ENCODE results near the gene GGCT. TPM values are rescaled to one million over a fixed set of nuclear protein-coding genes. Genes with fewer than 3 reads are reported as not detected.
"Not testable (repeated sequence)": the region's sequence is repeated elsewhere in the genome, so short reads cannot be mapped to it uniquely, and the experiment has no call there.

Gene GGCT
- 49.1 TPM for total RNA-seq (ENCODE audit: insufficient read depth, low replicate concordance)

DNA sequence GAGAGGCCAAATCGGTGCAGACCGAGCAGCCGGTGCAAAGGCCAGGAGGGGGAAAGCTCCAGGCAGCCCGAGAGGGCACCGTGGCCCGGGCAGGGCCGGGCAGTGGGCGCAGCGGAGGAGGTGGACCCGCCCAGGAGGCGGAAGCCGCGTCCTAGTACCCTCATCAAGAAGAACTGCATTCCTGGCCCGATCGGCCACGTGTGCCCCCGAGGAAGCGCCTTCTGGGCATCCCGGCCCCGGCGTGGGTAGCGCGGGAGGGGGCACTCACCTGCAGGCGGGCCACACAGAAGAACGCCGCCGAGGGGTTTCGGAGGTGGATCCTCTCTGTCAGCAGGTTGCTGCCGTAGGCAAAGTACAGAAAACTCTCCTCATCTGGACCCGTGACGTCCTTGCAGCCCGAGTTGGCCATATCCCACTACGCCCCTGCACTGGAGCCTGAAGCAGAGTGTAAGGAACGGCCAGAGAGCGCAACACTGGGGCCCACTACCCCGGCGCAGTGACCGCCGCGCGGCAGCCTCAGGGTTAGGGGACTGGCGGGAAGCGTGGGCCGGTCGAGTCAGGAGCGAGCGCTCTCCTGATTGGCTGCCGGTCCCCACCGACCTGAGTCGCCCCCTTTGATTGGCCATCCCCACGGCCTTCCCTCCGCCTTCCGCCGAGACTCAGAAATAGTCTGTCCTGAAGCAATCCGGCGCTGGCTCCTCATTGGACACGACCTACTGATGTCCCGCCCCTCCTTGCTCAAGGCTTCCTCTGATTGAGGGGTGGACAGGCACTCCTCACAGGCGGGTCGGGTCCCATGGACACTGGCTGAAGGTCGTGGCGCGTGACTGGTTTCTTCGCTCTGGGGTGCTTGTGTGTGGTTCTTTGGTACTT, at the start of gene GGCT:
GGCT (minus strand) TSS at position 529 of the 873 bp plus-strand sequence; CDS start at position 409, 120 bp downstream.
- peak; percentile 99 for DNase-seq (ENCODE audit: low spot score)

GRCh38 chr7:30553546-30553945, 48.9 kb upstream of the GGCT start:
- DNase-seq (ENCODE audit: low spot score) = no peak

GRCh38 chr7:30553141-30553540, 48.5 kb upstream of the GGCT start:
- DNase-seq (ENCODE audit: low spot score) = no peak

- no peak for DNase-seq (ENCODE audit: low spot score)
These were observed 47.7 kb upstream of the GGCT start for GRCh38 chr7:30552330-30552729.

DNA sequence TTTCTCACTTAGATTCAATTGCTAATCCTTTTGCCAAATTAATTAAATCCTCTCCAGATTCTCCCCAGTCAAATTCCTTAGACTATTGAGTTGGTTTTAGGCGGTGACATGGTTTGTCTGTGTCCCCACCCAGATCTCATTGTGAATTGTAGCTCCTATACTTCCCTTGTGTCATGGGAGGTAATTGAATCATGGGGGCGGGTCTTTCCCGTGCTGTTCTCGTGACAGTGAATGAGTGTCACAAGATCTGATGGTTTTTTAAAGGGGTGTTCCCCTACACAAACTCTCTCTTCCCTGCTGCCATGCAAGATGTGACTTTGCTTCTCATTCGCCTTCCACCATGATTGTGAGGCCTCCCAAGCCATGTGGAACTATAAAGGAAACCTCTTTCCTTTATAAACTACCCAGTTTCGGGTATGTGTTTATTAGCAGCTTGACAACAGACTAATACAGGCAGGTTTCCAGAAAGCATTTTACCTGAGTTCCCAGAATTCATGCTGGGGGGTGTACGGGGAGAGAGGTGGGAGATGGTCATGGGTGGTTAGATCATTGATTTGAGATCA, 45.4 kb upstream of the GGCT start:
- DNase-seq (ENCODE audit: low spot score) = no peak

- peak; percentile 79 for DNase-seq (ENCODE audit: low spot score)
These were observed 44.2 kb upstream of the GGCT start for GRCh38 chr7:30548845-30549244.

DNA sequence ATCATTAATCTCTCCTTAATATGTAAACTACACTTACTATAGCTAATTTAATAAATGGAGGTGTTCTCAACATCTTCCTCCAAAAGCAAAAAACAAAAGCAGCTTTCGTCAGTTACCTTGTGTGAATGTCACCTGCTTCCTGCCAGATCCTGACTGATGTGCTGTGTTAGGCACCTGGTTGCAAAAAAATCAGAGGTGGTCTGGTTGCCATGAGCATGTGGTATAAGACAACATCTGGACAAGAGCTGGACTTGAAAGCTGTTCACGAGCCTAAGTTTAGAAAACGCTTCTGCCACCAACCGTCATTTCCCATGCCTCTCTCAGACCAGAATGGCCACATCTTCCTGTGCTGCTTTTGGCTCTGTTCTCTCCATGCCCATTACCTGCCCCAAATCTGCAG, 42.0 kb upstream of the GGCT start:
- DNase-seq (ENCODE audit: low spot score) = no peak

DNA sequence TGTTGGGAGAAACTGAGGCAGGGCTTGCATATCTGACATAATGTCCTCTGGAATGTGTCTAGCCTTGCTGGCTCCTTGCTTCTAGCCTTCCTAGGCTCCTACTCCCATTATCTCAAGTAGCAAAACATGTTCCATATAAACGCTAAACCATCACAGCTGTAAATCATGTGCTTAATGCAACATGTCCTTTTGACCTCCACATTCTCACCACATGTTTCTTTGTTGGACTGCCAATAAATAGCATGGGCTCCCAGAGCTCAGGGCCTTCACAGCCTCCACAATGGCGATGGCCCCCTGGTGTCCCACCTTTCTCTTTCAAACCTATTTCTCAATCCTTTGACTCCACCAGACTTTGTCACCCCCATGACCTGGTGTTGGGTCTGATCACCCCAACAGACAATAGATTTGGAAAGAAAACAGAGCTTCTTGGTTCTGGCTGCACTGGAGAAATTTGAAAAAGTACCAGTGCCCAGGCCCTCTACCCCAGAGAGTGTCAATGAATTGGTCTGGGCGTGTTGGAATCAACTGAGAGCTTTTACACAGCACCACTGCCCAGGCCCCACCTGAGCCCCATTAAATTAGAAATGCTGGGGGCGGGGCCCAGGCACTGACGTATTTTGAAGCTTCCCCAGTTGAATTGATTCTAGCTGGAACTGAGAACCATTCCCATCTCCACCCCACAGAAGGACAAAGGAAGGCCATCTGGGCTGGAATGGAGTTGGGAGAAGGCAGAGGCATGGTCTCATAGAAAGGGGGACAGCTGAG, 41.3 kb upstream of the GGCT start:
- no peak for DNase-seq (ENCODE audit: low spot score)

DNA sequence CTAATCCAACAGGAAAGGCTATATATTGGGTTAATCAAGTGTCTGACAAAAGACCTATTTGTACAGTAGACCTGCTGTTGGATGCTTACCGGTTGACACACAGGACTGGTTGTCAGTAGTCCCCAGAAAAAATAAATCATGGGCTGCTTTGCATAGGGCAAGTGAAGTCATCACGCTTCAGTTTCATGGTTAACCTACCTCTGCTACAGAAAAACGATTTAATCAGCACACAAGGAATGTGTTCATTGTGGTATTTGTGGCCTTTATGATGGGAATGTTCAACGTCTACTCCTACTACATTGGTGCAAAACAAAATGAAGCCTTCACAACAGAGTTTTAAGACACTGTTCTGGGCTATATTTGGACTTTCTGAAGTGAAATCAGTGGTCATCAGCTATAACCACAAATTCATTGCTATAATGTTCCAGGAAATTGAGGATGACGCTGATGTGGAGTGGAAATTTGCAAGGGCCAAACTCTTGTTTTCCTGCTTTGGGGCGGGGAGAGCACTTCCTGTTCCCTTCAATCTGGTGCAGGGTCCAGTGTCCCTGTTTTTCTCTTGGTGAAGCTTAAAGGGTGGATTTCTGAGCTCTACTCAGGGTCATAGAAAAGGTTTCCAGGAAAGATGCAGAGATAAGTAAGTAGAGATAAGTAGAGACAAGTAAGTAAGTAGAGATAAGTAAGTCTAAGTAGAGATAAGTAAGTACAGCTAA, 39.3 kb upstream of the GGCT start:
- no peak for DNase-seq (ENCODE audit: low spot score)

DNA sequence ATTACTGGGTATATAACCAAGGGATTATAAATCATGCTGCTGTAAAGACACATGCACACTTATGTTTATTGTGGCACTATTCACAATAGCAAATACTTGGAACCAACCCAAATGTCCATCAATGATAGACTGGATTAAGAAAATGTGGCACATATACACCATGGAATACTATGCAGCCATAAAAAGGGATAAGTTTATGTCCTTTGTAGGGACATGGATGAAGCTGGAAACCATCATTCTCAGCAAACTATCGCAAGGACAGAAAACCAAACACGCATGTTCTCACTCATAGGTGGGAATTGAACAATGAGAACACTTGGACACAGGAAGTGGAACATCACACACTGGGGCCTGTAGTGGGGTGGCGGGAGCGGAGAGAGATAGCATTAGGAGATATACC, 38.5 kb upstream of the GGCT start:
- DNase-seq (ENCODE audit: low spot score) = not testable (repeated sequence)

GRCh38 chr7:30533886-30534285, 29.3 kb upstream of the GGCT start:
- DNase-seq (ENCODE audit: low spot score) = no peak

- DNase-seq (ENCODE audit: low spot score) = no peak
These were observed 26.7 kb upstream of the GGCT start for GRCh38 chr7:30531286-30531685.

DNA sequence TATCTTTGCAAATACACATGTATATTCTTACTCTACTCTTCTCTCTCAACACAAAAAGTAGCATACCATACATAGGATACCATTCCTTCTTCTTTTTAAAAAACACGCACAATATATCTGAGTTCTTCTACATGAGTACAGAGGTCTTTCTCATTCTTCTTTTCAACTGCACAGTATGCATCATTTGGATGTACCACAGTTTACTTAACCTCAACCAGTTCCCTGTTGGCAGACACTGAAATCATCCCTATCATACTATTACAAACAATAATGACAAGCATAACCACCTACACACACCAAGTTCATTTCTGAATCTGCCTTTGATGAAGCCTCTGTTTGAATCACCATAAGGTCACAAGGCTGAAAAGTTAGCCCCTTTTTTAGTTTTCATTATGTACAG, 25.7 kb upstream of the GGCT start:
- DNase-seq (ENCODE audit: low spot score) = no peak

- DNase-seq (ENCODE audit: low spot score) = no peak
These were observed 24.1 kb upstream of the GGCT start for GRCh38 chr7:30528779-30529178.

DNA sequence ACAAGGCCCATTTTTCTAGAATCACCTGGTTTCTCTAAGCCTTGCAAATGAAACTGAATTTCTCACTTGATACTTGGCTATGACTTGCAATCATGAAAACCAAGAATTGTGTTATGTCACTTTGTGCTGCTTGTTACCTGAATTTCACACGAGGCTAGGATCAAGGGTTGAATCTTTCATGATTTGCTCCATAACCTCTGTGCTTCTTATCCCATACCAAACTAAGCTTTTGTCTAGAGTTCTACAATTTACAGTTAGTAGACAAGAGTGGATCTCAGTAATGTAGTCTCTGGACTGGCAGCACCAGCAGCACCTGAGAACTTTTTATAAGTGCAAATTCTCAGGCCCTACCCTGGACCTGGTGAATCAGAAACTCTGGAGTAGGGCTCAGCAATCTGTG, 22.7 kb upstream of the GGCT start:
- not testable (repeated sequence) for DNase-seq (ENCODE audit: low spot score)

- DNase-seq (ENCODE audit: low spot score) = no peak
These were observed 21.5 kb upstream of the GGCT start for GRCh38 chr7:30526163-30526562.

DNA sequence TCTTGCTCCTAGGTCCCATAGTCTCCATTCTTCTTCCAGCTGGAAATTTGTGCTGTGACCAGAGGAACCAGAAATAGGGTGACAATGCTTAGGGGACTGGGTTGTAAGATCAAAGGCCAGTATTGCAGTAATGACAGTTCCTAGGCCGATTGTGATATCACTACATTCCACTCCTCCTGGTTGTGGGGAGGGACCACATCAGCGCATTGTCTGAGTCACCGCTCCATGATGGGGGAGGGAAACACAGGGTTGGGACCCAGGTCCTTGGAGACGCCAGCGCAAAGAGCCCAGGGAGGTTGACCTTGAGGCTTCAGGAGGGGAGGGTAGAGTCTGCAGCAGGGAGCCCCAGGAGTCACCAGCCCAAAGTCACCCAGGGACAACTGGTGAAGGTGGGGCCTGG, 20.8 kb upstream of the GGCT start:
- no peak for DNase-seq (ENCODE audit: low spot score)

DNA sequence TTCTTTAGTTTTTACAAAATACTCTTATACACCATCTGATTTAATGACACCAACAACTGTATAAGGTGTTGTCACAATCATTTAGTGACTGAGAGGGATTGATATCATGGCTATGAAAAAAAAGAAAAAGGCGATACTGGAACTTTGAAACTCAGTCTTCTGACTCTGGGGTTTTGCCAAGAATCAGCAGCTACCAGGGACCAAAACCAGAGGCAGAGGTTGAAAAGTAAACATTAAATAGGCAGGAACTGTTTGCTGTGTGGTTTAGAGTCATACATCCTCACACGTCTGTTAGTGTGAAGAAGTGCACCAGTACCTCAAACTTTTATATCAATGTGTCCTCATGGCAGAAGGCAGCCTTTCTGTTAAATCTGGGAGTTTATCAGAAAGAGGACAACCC, 19.9 kb upstream of the GGCT start:
- no peak for DNase-seq (ENCODE audit: low spot score)

DNA sequence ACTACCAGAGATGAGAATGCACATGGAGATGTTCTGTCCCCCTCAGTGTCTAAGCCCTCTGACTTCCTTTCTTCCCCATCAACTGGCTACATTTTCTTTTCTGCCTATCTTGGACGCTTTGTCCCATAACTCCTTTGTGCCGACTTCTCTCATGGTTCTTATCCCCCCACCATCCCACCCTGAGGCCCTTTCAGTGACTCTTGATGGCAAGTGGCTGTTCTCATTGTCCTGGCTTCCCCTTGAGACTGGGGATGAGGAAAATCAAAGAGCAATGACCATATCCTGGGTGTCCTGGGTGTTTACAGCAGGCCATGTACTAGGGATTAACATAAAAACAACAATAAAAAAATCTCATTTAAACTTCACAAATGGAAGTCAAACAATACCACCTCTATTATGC, 18.8 kb upstream of the GGCT start:
- DNase-seq (ENCODE audit: low spot score) = no peak

DNA sequence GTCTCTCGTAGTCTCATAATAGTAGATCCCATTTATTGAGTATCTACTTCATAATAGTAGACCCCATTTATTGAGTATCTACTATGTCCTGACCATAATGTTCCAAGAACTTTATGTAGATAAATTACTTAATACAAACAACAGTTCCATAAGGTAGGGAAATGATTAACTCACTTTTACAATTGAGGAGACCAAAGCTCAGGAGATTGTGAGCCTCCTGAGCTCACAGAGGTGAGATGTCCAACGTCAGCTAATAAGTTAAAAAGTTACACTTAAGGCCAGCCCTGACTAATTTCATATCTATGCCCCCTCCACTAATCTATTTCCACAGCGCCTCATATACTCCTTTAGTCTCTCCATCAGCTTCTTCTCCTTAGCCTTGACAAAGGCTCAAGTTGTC, 17.5 kb upstream of the GGCT start:
- DNase-seq (ENCODE audit: low spot score) = no peak

- peak; percentile 37 for DNase-seq (ENCODE audit: low spot score)
These were observed 16.9 kb upstream of the GGCT start for GRCh38 chr7:30521532-30521931.

GRCh38 chr7:30519122-30519521, 14.5 kb upstream of the GGCT start:
- DNase-seq (ENCODE audit: low spot score) = peak; percentile 45
